ENCODE measurements around the gene TRPM6.
A peak's percentile ranks its signal among the peaks of the same experiment; 100 is the strongest.

The TRPM6 gene

DNA sequence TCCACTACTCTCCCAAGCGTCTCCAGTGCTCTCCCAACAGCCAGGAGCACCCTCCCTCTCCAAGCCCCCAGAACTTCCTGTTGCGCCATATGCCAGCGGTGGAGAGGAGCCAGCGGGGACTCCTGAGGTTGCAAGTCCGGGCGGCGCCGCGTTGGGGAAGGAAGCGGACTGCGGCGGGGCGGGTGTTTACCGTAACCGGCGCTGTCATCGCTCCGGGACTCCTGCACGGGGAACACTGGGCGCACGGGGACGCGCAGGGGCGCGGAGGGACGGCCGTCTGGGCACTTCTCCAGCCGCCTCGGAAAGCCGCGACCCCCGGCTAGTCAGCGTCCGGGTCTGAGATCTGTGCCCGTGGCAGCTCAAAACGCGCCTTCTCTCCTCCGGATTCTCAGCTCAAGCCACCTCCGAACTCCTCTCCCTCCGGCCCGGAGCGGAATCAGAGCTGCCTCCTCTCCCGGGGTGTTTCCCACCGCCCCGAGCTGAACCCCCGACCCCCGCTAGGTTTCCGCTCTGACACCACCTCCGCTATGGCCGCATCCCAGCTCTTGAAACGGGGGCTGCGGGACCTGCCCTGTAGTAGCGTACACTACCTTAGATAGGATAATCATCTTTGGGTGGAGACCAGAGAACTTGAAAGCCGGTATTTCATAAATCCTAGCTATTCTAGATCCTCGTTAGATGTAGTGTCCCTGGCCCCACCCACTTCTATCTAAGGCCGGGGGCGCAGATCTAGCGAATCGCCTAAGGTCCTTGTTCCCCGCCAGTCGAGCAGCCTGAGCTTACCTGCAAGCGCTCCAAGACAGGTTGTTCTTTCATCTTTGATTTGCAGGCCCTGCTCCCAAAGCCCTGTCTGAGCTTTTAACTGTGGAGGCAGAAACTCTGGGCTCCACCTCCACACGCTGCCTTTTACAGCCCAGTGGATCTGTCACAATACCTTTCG lies at the start of gene TRPM6:
Gene TRPM6 (minus strand): TSS at position 881 of the 940 bp plus-strand sequence. CDS start 65 bp downstream, at position 816.
- no peak for DNase-seq (ENCODE audit: low read depth)
- TF ChIP-seq, protein P1, sequence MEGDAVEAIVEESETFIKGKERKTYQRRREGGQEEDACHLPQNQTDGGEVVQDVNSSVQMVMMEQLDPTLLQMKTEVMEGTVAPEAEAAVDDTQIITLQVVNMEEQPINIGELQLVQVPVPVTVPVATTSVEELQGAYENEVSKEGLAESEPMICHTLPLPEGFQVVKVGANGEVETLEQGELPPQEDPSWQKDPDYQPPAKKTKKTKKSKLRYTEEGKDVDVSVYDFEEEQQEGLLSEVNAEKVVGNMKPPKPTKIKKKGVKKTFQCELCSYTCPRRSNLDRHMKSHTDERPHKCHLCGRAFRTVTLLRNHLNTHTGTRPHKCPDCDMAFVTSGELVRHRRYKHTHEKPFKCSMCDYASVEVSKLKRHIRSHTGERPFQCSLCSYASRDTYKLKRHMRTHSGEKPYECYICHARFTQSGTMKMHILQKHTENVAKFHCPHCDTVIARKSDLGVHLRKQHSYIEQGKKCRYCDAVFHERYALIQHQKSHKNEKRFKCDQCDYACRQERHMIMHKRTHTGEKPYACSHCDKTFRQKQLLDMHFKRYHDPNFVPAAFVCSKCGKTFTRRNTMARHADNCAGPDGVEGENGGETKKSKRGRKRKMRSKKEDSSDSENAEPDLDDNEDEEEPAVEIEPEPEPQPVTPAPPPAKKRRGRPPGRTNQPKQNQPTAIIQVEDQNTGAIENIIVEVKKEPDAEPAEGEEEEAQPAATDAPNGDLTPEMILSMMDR (IDR thresholded peaks at IDR 0.05; ENCODE audit: low read depth, low read length, missing control alignments): no peak
- peak within 1 kb of the TSS; percentile 46 for H3K4me3 ChIP-seq (ENCODE audit: low read depth, low read length)

GRCh38 chr9:74935008-74935407 lies 47.3 kb upstream of the TRPM6 start:
- H3K4me3 ChIP-seq (ENCODE audit: low read depth, low read length): no peak overlapping the region
- TF ChIP-seq, protein P1 (IDR thresholded peaks at IDR 0.05; ENCODE audit: low read depth, low read length, missing control alignments): no peak
- DNase-seq (ENCODE audit: low read depth): no peak

DNA sequence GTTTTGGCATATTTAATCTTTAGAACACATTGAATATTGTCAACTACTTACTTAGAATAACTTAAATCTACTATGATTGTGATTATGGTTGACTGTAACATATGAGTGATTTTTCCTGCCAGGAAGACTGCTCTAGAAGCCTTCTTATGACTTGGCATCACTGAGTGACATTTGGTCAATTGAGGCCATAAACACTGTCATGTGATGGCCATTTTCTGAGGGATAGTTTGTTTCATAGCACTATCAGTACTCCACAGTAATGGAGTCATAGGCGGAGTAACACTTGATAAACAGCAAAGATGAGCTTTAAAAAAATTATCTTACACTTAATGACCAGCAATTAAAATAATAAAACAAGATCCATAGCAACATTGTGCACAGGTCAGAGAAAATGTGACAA lies 34.0 kb upstream of the TRPM6 start:
- TF ChIP-seq, protein P1 (IDR thresholded peaks at IDR 0.05; ENCODE audit: low read depth, low read length, missing control alignments): no peak
- H3K4me3 ChIP-seq (ENCODE audit: low read depth, low read length): no peak overlapping the region
- no peak for DNase-seq (ENCODE audit: low read depth)

DNA sequence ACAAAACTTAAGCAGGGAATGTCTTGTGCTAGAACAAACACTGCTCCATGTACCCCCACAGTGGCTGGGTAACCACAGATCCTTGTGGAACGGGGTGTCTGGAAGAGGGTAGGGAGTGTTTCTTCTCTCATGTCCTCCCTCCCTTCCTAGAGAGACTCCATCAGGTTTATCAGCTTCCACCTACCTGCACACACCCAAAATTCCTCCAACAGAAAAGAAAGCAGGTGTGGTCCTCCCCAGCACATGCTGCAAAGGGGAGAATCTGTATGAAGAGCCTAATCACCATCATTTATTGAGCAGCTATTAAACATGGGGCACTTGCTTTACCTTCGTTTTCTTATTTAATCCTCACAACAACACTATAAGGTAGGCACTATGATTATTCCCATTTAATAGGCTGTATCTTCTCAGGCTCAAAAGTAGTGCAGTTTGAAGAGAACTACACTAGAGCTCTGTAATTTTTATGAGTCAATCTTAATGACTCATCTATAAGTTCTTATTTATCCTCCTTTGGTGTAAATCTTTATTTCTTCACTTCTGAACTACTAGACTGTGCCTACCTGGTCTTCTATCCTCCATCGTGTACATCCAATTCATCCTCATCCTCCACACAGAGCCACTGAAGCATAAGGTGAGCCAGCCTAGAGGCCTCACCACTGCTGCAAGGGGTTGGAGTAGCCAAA lies 33.4 kb upstream of the TRPM6 start:
- TF ChIP-seq, protein P1 (IDR thresholded peaks at IDR 0.05; ENCODE audit: low read depth, low read length, missing control alignments): no peak
- no peak for DNase-seq (ENCODE audit: low read depth)
- H3K4me3 ChIP-seq (ENCODE audit: low read depth, low read length): no peak overlapping the region

DNA sequence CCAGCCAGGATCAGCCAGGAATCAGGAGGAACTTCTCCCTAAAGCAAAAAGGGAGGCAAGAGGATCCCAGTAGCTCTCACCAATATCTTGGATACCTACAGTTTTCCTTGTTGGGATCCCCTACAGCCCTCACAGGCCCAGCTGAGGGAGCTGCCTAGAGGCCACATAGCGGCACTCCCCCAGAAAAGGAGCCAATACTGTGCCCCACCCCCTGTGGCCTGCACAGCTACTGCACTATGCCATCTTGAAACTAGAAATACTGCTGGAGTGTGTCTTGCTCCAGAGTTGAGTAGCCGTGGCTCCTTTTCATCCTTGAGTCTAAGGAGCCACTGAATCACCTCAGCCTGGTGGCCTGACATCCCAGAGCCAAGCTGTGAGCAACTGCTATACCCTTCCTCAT lies 22.3 kb upstream of the TRPM6 start:
- DNase-seq (ENCODE audit: low read depth): no peak
- no peak overlapping the region for H3K4me3 ChIP-seq (ENCODE audit: low read depth, low read length)
- TF ChIP-seq, protein P1 (IDR thresholded peaks at IDR 0.05; ENCODE audit: low read depth, low read length, missing control alignments): no peak

- no peak overlapping the region for H3K4me3 ChIP-seq (ENCODE audit: low read depth, low read length)
- DNase-seq (ENCODE audit: low read depth): no peak
- TF ChIP-seq, protein P1 (IDR thresholded peaks at IDR 0.05; ENCODE audit: low read depth, low read length, missing control alignments): no peak
Observed at GRCh38 chr9:74908665-74909064, 20.9 kb upstream of the TRPM6 start.
